ENCODE measurements around the gene IRF2BPL. TPM values are rescaled to one million over a fixed set of nuclear protein-coding genes. Genes with fewer than 3 reads are reported as not detected.

The IRF2BPL gene
- total RNA-seq, 1 donor, result 21.6 TPM

- no peak overlapping the region for H3K4me3 ChIP-seq (ENCODE audit: low read depth, low read length)
- peak; percentile 1 for TF ChIP-seq CTCF (IDR thresholded peaks at IDR 0.05; ENCODE audit: insufficient read depth, low read length)
These were observed 40.2 kb upstream of the IRF2BPL start for GRCh38 chr14:77068517-77069200.

GRCh38 chr14:77067632-77068516, 39.4 kb upstream of the IRF2BPL start:
- peak; percentile 92 for TF ChIP-seq CTCF (IDR thresholded peaks at IDR 0.05; ENCODE audit: insufficient read depth, low read length)
- DNase-seq (ENCODE audit: low read depth), result peak; percentile 73
- no peak overlapping the region for H3K4me3 ChIP-seq (ENCODE audit: low read depth, low read length)

More at GRCh38 chr14:77068517-77069200, 40.2 kb upstream of the IRF2BPL start:
- DNase-seq (ENCODE audit: low read depth), result no peak

GRCh38 chr14:77066578-77067172, 38.2 kb upstream of the IRF2BPL start:
- TF ChIP-seq CTCF (IDR thresholded peaks at IDR 0.05; ENCODE audit: insufficient read depth, low read length), result no peak
- peak; percentile 22 for DNase-seq (ENCODE audit: low read depth)
- H3K4me3 ChIP-seq (ENCODE audit: low read depth, low read length), result no peak overlapping the region

- no peak for TF ChIP-seq CTCF (IDR thresholded peaks at IDR 0.05; ENCODE audit: insufficient read depth, low read length)
- no peak for DNase-seq (ENCODE audit: low read depth)
- no peak overlapping the region for H3K4me3 ChIP-seq (ENCODE audit: low read depth, low read length)
These were observed 37.5 kb upstream of the IRF2BPL start for GRCh38 chr14:77065851-77066577.

GRCh38 chr14:77064521-77065178, 36.1 kb upstream of the IRF2BPL start:
- no peak overlapping the region for H3K4me3 ChIP-seq (ENCODE audit: low read depth, low read length)
- no peak for TF ChIP-seq CTCF (IDR thresholded peaks at IDR 0.05; ENCODE audit: insufficient read depth, low read length)
- peak; percentile 16 for DNase-seq (ENCODE audit: low read depth)
